Bronchial epithelial cell (primary cell): ENCODE measurements around the gene WDCP. TPM values are rescaled to one million over a fixed set of nuclear protein-coding genes. Genes with fewer than 3 reads are reported as not detected.

ENCODE experiments used
- DNase-seq: peaks from one replicate; pipeline ENCODE4 v3.0.0-alpha.2; 2010; ENCODE audit warnings: low read depth
- FAIRE-seq: peaks from 2 replicates; lab custom pipeline; 2011; peaks lifted over from hg19 to GRCh38; lab: Jason Lieb, UNC
- H3K27me3 ChIP-seq: 2 replicates; pipeline ENCODE4 v1.5.1; 2011; ENCODE audit warnings: low read length; ENCODE audit not compliant: control insufficient read depth, insufficient read depth
- H3K36me3 ChIP-seq: 2 replicates; pipeline ENCODE4 v1.5.1; 2011; ENCODE audit warnings: low read length; ENCODE audit not compliant: control insufficient read depth, insufficient read depth
- H3K4me3 ChIP-seq: 2 replicates; pipeline ENCODE4 v1.5.1; 2011; ENCODE audit warnings: mild to moderate bottlenecking, low read depth, low read length, control low read depth
- total RNA-seq: library from RNA; depleted of rRNA; stranded (reverse); fragments of >200 nt; gene quantifications from 2 replicates; pipeline ENCODE4 v1.2.1, GENCODE V29; 2014
- TF ChIP-seq, protein P1 (sequence below): IDR thresholded peaks from 2 replicates; pipeline ENCODE4 v1.5.1; 2011; ENCODE audit warnings: mild to moderate bottlenecking, moderate library complexity, low read length, control low read depth, inconsistent platforms; ENCODE audit not compliant: insufficient read depth, severe bottlenecking

Gene WDCP
- total RNA-seq, 1 donor from 2014 or later, result 7.1 TPM

DNA sequence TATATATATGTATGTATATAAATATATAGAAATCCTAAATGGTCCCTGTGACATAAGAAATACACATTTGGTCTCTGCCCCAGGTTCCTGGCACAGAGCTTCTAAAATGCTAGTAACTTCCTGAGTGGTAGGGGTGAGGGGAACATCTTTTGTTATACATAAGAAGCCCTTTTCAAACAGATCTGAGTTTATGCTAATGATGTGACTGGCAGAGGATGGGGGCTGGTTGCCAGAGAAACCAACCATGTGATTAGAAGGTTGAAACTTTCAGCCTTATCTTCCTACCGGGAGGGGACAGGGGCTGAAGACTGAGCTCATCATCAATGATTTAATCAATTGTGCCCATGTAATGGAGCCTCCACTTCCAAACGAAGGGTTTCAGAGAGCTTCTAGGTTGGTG lies 21.0 kb downstream of the WDCP start:
- FAIRE-seq, result no peak
- TF ChIP-seq, protein P1, sequence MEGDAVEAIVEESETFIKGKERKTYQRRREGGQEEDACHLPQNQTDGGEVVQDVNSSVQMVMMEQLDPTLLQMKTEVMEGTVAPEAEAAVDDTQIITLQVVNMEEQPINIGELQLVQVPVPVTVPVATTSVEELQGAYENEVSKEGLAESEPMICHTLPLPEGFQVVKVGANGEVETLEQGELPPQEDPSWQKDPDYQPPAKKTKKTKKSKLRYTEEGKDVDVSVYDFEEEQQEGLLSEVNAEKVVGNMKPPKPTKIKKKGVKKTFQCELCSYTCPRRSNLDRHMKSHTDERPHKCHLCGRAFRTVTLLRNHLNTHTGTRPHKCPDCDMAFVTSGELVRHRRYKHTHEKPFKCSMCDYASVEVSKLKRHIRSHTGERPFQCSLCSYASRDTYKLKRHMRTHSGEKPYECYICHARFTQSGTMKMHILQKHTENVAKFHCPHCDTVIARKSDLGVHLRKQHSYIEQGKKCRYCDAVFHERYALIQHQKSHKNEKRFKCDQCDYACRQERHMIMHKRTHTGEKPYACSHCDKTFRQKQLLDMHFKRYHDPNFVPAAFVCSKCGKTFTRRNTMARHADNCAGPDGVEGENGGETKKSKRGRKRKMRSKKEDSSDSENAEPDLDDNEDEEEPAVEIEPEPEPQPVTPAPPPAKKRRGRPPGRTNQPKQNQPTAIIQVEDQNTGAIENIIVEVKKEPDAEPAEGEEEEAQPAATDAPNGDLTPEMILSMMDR, result no peak
- DNase-seq, result no peak
- Histone ChIP-seq H3K36me3 (no peaks in the 10 kb centered on the region), H3K4me3 (no peak overlapping the region), H3K27me3 (no peaks in the 10 kb centered on the region)

DNA sequence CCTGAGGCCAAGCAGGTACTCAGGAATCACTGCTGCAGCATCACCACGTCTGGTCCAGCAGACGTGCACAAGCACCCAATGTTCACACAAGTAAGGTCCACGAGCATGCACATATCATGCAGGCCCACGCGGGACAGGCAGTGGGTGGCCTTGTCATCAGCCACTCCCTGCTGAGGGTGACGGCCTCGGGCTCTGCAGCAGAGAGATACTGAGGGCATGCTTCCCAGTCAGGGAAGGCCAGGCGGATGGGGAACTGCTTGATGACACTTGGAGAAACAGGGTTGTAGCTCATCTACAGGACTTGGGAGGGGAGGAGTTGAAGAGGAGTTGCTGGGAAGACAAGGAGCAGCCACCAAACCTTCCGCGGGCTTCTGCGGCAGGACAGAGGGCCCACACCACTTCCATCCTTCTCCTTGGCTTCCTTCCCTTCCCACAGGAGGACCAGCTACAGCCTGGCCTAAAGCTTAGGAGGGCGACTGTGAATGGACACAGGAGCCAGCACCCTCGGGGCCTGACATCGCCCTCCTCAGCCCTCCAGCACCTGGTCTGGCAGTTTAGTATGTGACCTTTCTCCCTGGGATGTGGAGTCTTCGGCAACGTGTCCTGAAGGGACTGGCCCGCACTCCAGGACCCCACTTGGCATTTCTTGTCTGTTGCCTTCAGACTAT lies 22.1 kb downstream of the WDCP start:
- Histone ChIP-seq H3K4me3 (no peak overlapping the region), H3K27me3 (no peaks in the 10 kb centered on the region), H3K36me3 (no peaks in the 10 kb centered on the region)
- DNase-seq (no peak), FAIRE-seq (no peak)
- TF ChIP-seq, protein P1, result no peak

DNA sequence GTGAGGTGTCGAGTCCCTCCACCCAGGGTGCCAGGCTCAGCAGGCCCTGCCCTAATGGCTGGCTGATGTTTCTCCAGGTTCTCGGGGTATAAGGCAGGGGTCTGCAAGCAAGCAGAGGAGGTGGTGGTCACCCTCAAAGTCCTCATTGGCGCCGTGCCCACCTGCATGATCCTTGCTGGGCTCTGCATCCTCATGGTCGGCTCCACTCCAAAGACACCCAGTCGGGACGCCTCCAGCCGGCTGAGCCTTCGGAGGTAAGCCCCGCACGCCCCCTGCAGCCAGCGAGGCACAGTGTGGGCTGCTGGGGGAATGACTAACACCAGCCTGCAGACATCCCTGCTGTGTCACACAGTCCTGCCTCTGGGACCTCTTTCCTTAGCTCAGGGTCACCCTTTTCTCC lies 23.2 kb downstream of the WDCP start:
- FAIRE-seq, result no peak
- no peaks in the 10 kb centered on the region for H3K36me3 ChIP-seq
- H3K4me3 ChIP-seq, result no peak overlapping the region
- TF ChIP-seq, protein P1, result no peak
- no peaks in the 10 kb centered on the region for H3K27me3 ChIP-seq
- DNase-seq, result no peak

DNA sequence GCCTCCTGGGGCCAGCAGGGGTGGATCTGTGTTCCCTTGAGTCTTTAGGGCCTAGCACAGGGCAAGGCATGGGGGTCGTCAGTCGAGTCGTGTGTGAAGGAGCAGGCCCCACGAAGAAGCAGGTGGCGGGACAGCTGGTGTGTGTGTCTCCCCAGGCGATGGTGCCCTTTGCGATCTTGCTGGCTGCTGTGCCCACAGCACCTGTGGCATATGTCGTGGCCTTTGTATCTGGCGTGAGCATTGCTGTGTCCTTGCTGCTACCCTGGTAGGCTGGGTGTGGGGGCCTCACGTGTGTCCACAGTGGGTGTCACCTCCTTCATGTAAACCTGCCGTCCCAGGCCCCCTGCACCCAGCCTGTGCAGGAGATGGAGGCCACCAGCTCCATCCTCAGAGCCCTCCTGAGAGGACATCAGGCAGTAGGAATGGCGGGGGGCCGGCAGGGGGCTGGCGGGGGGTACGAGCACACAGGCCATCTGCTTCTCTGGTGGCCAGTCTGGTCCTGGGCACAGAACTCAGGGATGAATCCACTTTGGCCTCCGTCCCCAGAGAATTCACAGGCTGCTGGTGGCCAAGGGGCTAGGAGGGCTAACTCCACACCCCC lies 24.1 kb downstream of the WDCP start:
- Histone ChIP-seq H3K36me3 (no peaks in the 10 kb centered on the region), H3K27me3 (no peaks in the 10 kb centered on the region), H3K4me3 (no peak overlapping the region)
- TF ChIP-seq, protein P1, result no peak
- DNase-seq (no peak), FAIRE-seq (no peak)

DNA sequence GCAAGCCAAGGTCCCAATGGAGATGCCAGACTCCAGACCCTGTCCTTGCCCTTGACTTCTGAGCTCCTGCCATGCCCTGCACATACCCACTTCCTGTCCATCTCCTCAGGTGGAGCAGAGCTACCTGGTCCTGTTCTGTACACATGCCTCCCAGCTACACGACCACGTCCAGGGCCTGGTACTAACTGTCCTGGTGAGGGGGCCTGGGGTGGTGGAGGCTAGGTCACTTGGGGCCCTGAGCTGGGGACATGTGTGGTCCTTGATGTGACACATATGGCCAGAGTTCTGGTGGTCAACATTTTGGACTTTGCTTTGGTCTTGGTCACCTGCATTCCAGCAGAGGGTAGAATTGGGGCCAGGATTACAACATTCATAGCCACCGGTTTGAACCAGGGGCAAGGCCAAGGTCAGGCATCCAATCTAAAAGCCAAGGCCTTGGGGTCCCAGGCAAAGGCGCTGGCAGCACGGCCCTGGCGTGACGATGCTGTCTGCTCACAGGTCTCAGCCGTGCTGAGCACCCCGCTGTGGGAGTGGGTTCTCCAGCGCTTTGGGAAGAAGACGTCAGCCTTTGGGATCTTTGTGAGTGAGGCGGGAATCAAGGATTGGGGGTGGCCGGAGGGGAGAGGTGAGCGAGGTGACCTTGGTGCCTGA lies 24.7 kb downstream of the WDCP start:
- Histone ChIP-seq H3K27me3 (no peaks in the 10 kb centered on the region), H3K4me3 (no peak overlapping the region), H3K36me3 (no peaks in the 10 kb centered on the region)
- TF ChIP-seq, protein P1, result no peak
- DNase-seq (no peak), FAIRE-seq (peak; percentile 18)
